H54 (cell line): Measurements from ENCODE around the gene ZPLD1.

Experiments
- DNase-seq: peaks from one replicate; pipeline ENCODE4 v3.0.0; 2011; ENCODE audit warnings: low spot score, mixed read lengths; ENCODE audit not compliant: insufficient read length
- FAIRE-seq: peaks from 3 replicates; lab custom pipeline; 2011; peaks lifted over from hg19 to GRCh38; lab: Jason Lieb, UNC
- POLR2A ChIP-seq: IDR thresholded peaks from 2 replicates; pipeline ENCODE4 v1.6.1; 2011; ENCODE audit warnings: low read depth, mild to moderate bottlenecking, low read length

Gene ZPLD1

GRCh38 chr3:102521246-102521645, 86.4 kb downstream of the ZPLD1 start:
- TF ChIP-seq POLR2A: no peak
- FAIRE-seq: no peak

GRCh38 chr3:102525624-102526023, 90.8 kb downstream of the ZPLD1 start:
- FAIRE-seq: no peak
- no peak for TF ChIP-seq POLR2A
- DNase-seq: no peak

More at GRCh38 chr3:102521246-102521645, 86.4 kb downstream of the ZPLD1 start:
- DNase-seq: no peak

- FAIRE-seq (no peak), DNase-seq (no peak)
- TF ChIP-seq POLR2A: no peak
Observed at GRCh38 chr3:102526865-102527264, 92.0 kb downstream of the ZPLD1 start.

- DNase-seq (no peak), FAIRE-seq (no peak)
- TF ChIP-seq POLR2A: no peak
Observed at GRCh38 chr3:102528727-102529126, 93.9 kb downstream of the ZPLD1 start.
